ENCODE measurements around the gene LRRC28.

GRCh38 chr15:99328106-99329072 lies 77.1 kb downstream of the LRRC28 start:
- TF ChIP-seq CTCF (conservative IDR thresholded peaks at IDR 0.05; ENCODE audit: low read depth, low read length) (no peak), POLR2A (IDR thresholded peaks at IDR 0.05; ENCODE audit: low read depth, low read length) (no peak), MXI1 (IDR thresholded peaks at IDR 0.05; ENCODE audit: borderline replicate concordance, low read depth, low read length) (no peak), RFX5 (IDR thresholded peaks at IDR 0.05; ENCODE audit: low read depth, low read length) (no peak)
